Fibroblast of lung (primary cell): ENCODE data around the gene GLT6D1. TPM values are rescaled to one million over a fixed set of nuclear protein-coding genes. Genes with fewer than 3 reads are reported as not detected.

Experiments used
- DNase-seq, 2 donors: peaks; one replicate each; pipeline versions ENCODE4 v3.0.0 to v3.0.0-alpha.2; 2010; ENCODE audit warnings: low read depth in 2 of 2
- H2AFZ ChIP-seq: 2 replicates; pipeline ENCODE4 v1.5.1; 2012; ENCODE audit warnings: low read length, control low read depth, inconsistent platforms
- H3K27ac ChIP-seq: 2 replicates; pipeline ENCODE4 v1.5.1; 2011; ENCODE audit warnings: low read length, control low read depth; ENCODE audit not compliant: insufficient read depth
- H3K27me3 ChIP-seq: 2 replicates; pipeline ENCODE4 v1.5.1; 2011; ENCODE audit warnings: mild to moderate bottlenecking, low read length; ENCODE audit not compliant: control insufficient read depth, insufficient read depth
- H3K36me3 ChIP-seq: 2 replicates; pipeline ENCODE4 v1.5.1; 2011; ENCODE audit warnings: low read length; ENCODE audit not compliant: control insufficient read depth, insufficient read depth
- H3K4me1 ChIP-seq: 2 replicates; pipeline ENCODE4 v1.5.1; 2011; ENCODE audit warnings: low read length; ENCODE audit not compliant: control insufficient read depth, insufficient read depth; ENCODE audit errors: extremely low read depth
- H3K4me2 ChIP-seq: 2 replicates; pipeline ENCODE4 v1.5.1; 2011; ENCODE audit warnings: low read length, control low read depth; ENCODE audit not compliant: insufficient read depth; ENCODE audit errors: extremely low read depth
- H3K4me3 ChIP-seq, 4 experiments: fragments of 200-600 bp in 1 of 4; sonication (generic) in 1 of 4; replicated peaks in 1 of 4; 2 replicates each; pipeline ENCODE4 v1.5.1; 2011 to 2016; ENCODE audit warnings: low read length in 4 of 4, low read depth in 3 of 4, mild to moderate bottlenecking in 3 of 4, control low read depth in 2 of 4, inconsistent platforms in 1 of 4, mixed read lengths in 1 of 4; ENCODE audit not compliant: insufficient read depth in 1 of 4; ENCODE audit errors: control extremely low read depth in 1 of 4
- H3K79me2 ChIP-seq: 2 replicates; pipeline ENCODE4 v1.5.1; 2012; ENCODE audit warnings: mild to moderate bottlenecking, low read length, inconsistent platforms; ENCODE audit not compliant: control insufficient read depth, insufficient read depth
- H3K9ac ChIP-seq: 2 replicates; pipeline ENCODE4 v1.5.1; 2011; ENCODE audit warnings: mild to moderate bottlenecking, low read length, control low read depth; ENCODE audit not compliant: insufficient read depth
- H3K9me3 ChIP-seq: 2 replicates; pipeline ENCODE4 v1.5.1; 2012; ENCODE audit warnings: low read depth, low read length; ENCODE audit not compliant: control insufficient read depth, insufficient read depth
- H4K20me1 ChIP-seq: 2 replicates; pipeline ENCODE4 v1.5.1; 2011; ENCODE audit warnings: low read length; ENCODE audit not compliant: control insufficient read depth, insufficient read depth; ENCODE audit errors: extremely low read depth
- EZH2 ChIP-seq: IDR thresholded peaks from 2 replicates; pipeline ENCODE4 v1.5.1; 2012; ENCODE audit warnings: low read length, control low read depth, mild to moderate bottlenecking; ENCODE audit errors: missing control alignments
- polyA plus RNA-seq, 2 donors: library from polyadenylated mRNA; depleted of rRNA in 1 of 2; stranded (reverse) in 1 of 2; unstranded in 1 of 2; fragments of >200 nt; gene quantifications; 2 replicates each; pipeline ENCODE4 v1.2.1, GENCODE V29; 2011 to 2012; ENCODE audit warnings: missing spikeins in 1 of 2
- total RNA-seq: library from RNA; depleted of rRNA; stranded (reverse); fragments of >200 nt; gene quantifications from 2 replicates; pipeline ENCODE4 v1.2.1, GENCODE V29; 2014
- TF ChIP-seq, protein P1 (sequence below), 2 donors: IDR thresholded peaks in 1 of 2; conservative IDR thresholded peaks in 1 of 2; 1 replicate in 1 of 2; 2 replicates in 1 of 2; pipeline ENCODE4 v1.5.1; 2011 to 2012; ENCODE audit warnings: low read length in 2 of 2, control low read depth in 1 of 2, inconsistent platforms in 1 of 2, low read depth in 1 of 2, mild to moderate bottlenecking in 1 of 2

The GLT6D1 gene
- total and polyA plus RNA-seq, 2 donors (not counting 1 experiment from before 2014, with no cell fraction given): not detected

DNA sequence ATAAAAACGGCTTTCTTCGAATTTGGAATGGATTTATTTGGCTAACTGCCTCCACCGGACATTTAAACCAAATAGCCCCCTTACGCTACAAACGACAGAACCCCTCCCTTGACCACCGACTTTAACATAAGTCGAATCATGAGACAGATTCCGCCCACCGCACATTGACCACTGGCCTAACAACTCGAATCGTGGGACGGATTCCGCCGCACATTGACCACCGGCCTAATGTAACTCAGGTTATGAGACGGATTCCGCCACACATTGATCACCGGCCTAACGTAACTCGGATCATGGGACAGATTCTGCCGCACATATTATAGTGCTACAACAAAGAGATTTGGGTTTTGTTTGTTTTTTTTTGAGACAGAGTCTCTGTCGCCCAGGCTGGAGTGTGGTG is 21.1 kb upstream of the GLT6D1 start:
- Histone ChIP-seq H3K9ac (no peak overlapping the region), H3K4me1 (no peaks in the 10 kb centered on the region), H3K27me3 (no peaks in the 10 kb centered on the region), H3K4me2 (no peak overlapping the region), H3K36me3 (no peaks in the 10 kb centered on the region), H3K27ac (no peak overlapping the region), H3K79me2 (no peaks in the 10 kb centered on the region), H4K20me1 (no peaks in the 10 kb centered on the region), H3K4me3 (no peak overlapping the region), H2AFZ (no peak overlapping the region), H3K9me3 (no peaks in the 10 kb centered on the region)
- no peak for TF ChIP-seq EZH2
- TF ChIP-seq, protein P1, sequence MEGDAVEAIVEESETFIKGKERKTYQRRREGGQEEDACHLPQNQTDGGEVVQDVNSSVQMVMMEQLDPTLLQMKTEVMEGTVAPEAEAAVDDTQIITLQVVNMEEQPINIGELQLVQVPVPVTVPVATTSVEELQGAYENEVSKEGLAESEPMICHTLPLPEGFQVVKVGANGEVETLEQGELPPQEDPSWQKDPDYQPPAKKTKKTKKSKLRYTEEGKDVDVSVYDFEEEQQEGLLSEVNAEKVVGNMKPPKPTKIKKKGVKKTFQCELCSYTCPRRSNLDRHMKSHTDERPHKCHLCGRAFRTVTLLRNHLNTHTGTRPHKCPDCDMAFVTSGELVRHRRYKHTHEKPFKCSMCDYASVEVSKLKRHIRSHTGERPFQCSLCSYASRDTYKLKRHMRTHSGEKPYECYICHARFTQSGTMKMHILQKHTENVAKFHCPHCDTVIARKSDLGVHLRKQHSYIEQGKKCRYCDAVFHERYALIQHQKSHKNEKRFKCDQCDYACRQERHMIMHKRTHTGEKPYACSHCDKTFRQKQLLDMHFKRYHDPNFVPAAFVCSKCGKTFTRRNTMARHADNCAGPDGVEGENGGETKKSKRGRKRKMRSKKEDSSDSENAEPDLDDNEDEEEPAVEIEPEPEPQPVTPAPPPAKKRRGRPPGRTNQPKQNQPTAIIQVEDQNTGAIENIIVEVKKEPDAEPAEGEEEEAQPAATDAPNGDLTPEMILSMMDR (conservative IDR thresholded peaks at IDR 0.05 in 1 of 2, IDR thresholded peaks at IDR 0.05 in 1 of 2; ENCODE audit: low read depth in 1 of 2, low read length in 2 of 2): no peak
- DNase-seq: no peak

DNA sequence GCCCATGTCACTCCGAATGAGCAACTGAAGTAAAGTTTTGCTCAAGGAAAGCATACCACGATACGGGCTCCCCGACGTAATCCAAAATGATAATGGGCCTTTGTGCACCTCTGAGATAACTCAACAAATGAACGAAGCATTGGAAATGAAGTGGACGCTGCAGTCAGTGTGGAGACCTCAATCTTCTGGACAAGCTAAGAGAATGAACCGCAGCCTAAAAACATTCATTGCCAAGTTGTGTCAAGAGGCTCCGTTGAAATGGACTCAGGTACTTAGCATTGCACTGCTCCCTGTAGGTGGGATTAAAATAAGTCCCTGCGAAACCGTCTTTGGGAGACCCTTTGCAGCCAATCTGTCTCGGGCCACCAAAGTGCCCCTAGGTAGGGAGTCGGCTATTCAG is 19.9 kb upstream of the GLT6D1 start:
- no peaks in the 10 kb centered on the region for H4K20me1 ChIP-seq
- no peaks in the 10 kb centered on the region for H3K27me3 ChIP-seq
- no peaks in the 10 kb centered on the region for H3K4me1 ChIP-seq
- H2AFZ ChIP-seq: no peak overlapping the region
- H3K4me3 ChIP-seq: no peak overlapping the region
- TF ChIP-seq, protein P1 (conservative IDR thresholded peaks at IDR 0.05 in 1 of 2, IDR thresholded peaks at IDR 0.05 in 1 of 2; ENCODE audit: low read depth in 1 of 2, low read length in 2 of 2): no peak
- no peak for TF ChIP-seq EZH2
- DNase-seq: no peak
- H3K79me2 ChIP-seq: no peaks in the 10 kb centered on the region
- no peaks in the 10 kb centered on the region for H3K9me3 ChIP-seq
- no peak overlapping the region for H3K9ac ChIP-seq
- no peak overlapping the region for H3K4me2 ChIP-seq
- no peak overlapping the region for H3K27ac ChIP-seq
- no peaks in the 10 kb centered on the region for H3K36me3 ChIP-seq

DNA sequence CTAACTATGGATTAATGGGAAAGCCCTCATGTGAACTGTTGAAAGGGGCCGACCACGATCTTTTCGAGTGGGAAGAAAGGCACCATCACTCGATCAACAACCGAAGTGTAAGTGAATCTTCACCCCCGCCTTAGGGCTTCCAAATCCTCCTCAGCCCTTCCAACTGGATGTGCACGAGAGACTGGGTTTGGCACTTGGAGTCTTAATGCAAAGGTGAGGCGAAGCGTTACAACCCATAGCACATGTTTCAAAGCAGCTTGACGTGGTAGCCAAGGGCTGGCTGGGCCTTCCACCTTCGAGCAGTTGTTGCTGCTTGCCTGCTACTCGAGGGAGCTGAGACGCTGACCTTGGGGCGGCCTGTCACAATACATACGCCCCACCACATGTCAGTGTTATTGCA is 18.1 kb upstream of the GLT6D1 start:
- no peak overlapping the region for H2AFZ ChIP-seq
- H3K36me3 ChIP-seq: no peaks in the 10 kb centered on the region
- H3K4me1 ChIP-seq: no peaks in the 10 kb centered on the region
- H3K27me3 ChIP-seq: no peaks in the 10 kb centered on the region
- H3K4me3 ChIP-seq: no peak overlapping the region
- H3K27ac ChIP-seq: no peak overlapping the region
- no peak overlapping the region for H3K4me2 ChIP-seq
- no peaks in the 10 kb centered on the region for H3K79me2 ChIP-seq
- no peak overlapping the region for H3K9ac ChIP-seq
- H4K20me1 ChIP-seq: no peaks in the 10 kb centered on the region
- DNase-seq: no peak
- no peak for TF ChIP-seq EZH2
- TF ChIP-seq, protein P1 (conservative IDR thresholded peaks at IDR 0.05 in 1 of 2, IDR thresholded peaks at IDR 0.05 in 1 of 2; ENCODE audit: low read depth in 1 of 2, low read length in 2 of 2): no peak
- no peaks in the 10 kb centered on the region for H3K9me3 ChIP-seq
